H1 (cell line): ENCODE results near the gene ARHGAP32. TPM values are rescaled to one million over a fixed set of nuclear protein-coding genes. Genes with fewer than 3 reads are reported as not detected.

Experiments used
- POLR2A ChIP-seq, 2 experiments: IDR thresholded peaks; 1 replicate in 1 of 2; 2 replicates in 1 of 2; pipeline ENCODE4 v1.6.1; 2011; ENCODE audit warnings: low read depth in 2 of 2, low read length in 2 of 2, mild to moderate bottlenecking in 2 of 2; ENCODE audit errors: control extremely low read depth in 1 of 2
- polyA plus RNA-seq, 7 experiments: library from polyadenylated mRNA; depleted of rRNA in 3 of 7; stranded (reverse) in 5 of 7; unstranded in 2 of 7; fragments of >200 nt in 5 of 7; fragments of 200-250 nt in 2 of 7; gene quantifications; 1 replicate in 5 of 7; 2 replicates in 1 of 7; 4 replicates in 1 of 7; pipeline versions ENCODE4 v1.2.1 to v1.2.3, GENCODE V29; 2011 to 2013; ENCODE audit warnings: missing spikeins in 2 of 7, mixed read lengths in 2 of 7
- total RNA-seq: library from RNA; stranded (reverse); fragmentation: NEBNext Ultra II Directional; extraction: Animal tissue kit (Norgen Biotek cat#: 25700); gene quantifications from 2 replicates; pipeline ENCODE4 v1.2.1, GENCODE V29; 2021
- TF ChIP-seq, protein P1 (sequence below): fragments of 300-600 bp; sonication (generic); IDR thresholded peaks from 2 replicates; pipeline ENCODE4 v1.7.1; 2012; ENCODE audit warnings: low read length, moderate library complexity, mild to moderate bottlenecking, inconsistent platforms; ENCODE audit not compliant: insufficient replicate concordance

The ARHGAP32 gene
- total and polyA plus RNA-seq, 2 of the 8 experiments (the other 6 are each of a cell fraction or from before 2014, with no cell fraction given), result 13.7 to 30.0 TPM

DNA sequence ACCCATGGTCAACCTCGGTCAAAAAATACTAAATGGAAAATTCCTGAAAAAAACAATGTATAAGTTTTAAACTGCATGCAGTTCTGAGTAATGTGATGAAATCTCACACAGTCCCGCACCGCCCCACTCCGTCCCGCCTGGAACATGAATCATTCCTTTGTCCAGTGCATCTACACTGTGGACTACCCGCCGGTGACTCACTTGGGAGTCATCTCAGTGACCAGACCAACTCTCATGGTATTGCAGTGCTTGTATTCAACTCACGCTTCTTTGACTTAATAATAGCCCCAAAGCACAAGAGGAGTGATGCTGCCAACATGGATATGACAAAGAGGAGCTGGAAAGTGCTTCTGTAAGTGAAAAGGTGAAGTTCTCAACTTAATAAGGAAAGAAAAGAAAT, 48.8 kb downstream of the ARHGAP32 start (continued):
- TF ChIP-seq, protein P1, sequence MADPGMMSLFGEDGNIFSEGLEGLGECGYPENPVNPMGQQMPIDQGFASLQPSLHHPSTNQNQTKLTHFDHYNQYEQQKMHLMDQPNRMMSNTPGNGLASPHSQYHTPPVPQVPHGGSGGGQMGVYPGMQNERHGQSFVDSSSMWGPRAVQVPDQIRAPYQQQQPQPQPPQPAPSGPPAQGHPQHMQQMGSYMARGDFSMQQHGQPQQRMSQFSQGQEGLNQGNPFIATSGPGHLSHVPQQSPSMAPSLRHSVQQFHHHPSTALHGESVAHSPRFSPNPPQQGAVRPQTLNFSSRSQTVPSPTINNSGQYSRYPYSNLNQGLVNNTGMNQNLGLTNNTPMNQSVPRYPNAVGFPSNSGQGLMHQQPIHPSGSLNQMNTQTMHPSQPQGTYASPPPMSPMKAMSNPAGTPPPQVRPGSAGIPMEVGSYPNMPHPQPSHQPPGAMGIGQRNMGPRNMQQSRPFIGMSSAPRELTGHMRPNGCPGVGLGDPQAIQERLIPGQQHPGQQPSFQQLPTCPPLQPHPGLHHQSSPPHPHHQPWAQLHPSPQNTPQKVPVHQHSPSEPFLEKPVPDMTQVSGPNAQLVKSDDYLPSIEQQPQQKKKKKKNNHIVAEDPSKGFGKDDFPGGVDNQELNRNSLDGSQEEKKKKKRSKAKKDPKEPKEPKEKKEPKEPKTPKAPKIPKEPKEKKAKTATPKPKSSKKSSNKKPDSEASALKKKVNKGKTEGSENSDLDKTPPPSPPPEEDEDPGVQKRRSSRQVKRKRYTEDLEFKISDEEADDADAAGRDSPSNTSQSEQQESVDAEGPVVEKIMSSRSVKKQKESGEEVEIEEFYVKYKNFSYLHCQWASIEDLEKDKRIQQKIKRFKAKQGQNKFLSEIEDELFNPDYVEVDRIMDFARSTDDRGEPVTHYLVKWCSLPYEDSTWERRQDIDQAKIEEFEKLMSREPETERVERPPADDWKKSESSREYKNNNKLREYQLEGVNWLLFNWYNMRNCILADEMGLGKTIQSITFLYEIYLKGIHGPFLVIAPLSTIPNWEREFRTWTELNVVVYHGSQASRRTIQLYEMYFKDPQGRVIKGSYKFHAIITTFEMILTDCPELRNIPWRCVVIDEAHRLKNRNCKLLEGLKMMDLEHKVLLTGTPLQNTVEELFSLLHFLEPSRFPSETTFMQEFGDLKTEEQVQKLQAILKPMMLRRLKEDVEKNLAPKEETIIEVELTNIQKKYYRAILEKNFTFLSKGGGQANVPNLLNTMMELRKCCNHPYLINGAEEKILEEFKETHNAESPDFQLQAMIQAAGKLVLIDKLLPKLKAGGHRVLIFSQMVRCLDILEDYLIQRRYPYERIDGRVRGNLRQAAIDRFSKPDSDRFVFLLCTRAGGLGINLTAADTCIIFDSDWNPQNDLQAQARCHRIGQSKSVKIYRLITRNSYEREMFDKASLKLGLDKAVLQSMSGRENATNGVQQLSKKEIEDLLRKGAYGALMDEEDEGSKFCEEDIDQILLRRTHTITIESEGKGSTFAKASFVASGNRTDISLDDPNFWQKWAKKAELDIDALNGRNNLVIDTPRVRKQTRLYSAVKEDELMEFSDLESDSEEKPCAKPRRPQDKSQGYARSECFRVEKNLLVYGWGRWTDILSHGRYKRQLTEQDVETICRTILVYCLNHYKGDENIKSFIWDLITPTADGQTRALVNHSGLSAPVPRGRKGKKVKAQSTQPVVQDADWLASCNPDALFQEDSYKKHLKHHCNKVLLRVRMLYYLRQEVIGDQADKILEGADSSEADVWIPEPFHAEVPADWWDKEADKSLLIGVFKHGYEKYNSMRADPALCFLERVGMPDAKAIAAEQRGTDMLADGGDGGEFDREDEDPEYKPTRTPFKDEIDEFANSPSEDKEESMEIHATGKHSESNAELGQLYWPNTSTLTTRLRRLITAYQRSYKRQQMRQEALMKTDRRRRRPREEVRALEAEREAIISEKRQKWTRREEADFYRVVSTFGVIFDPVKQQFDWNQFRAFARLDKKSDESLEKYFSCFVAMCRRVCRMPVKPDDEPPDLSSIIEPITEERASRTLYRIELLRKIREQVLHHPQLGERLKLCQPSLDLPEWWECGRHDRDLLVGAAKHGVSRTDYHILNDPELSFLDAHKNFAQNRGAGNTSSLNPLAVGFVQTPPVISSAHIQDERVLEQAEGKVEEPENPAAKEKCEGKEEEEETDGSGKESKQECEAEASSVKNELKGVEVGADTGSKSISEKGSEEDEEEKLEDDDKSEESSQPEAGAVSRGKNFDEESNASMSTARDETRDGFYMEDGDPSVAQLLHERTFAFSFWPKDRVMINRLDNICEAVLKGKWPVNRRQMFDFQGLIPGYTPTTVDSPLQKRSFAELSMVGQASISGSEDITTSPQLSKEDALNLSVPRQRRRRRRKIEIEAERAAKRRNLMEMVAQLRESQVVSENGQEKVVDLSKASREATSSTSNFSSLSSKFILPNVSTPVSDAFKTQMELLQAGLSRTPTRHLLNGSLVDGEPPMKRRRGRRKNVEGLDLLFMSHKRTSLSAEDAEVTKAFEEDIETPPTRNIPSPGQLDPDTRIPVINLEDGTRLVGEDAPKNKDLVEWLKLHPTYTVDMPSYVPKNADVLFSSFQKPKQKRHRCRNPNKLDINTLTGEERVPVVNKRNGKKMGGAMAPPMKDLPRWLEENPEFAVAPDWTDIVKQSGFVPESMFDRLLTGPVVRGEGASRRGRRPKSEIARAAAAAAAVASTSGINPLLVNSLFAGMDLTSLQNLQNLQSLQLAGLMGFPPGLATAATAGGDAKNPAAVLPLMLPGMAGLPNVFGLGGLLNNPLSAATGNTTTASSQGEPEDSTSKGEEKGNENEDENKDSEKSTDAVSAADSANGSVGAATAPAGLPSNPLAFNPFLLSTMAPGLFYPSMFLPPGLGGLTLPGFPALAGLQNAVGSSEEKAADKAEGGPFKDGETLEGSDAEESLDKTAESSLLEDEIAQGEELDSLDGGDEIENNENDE, result no peak
- no peak for TF ChIP-seq POLR2A (IDR thresholded peaks at IDR 0.05; ENCODE audit: control extremely low read depth in 1 of 2, low read depth in 2 of 2, low read length in 2 of 2)
